GM12878 (cell line): ENCODE results near the gene FAM193B. TPM values are rescaled to one million over a fixed set of nuclear protein-coding genes. Genes with fewer than 3 reads are reported as not detected.
A peak's percentile ranks its signal among the peaks of the same experiment; 100 is the strongest.

Source experiments
- CBFB ChIP-seq: IDR thresholded peaks from 2 replicates; pipeline ENCODE4 v1.6.1; 2016; ENCODE audit warnings: antibody characterized with exemption, low read depth
- CBX5 ChIP-seq: sonication (generic); IDR thresholded peaks from 2 replicates; pipeline ENCODE4 v1.6.1; 2016; ENCODE audit warnings: low read depth, moderate library complexity, mild to moderate bottlenecking, inconsistent platforms
- CREB1 ChIP-seq: IDR thresholded peaks from 2 replicates; pipeline ENCODE4 v1.6.1; 2012; ENCODE audit warnings: low read depth, mild to moderate bottlenecking, inconsistent platforms
- DPF2 ChIP-seq: fragments of 450-650 bp; IDR thresholded peaks from 2 replicates; pipeline ENCODE4 v1.6.1; 2017; ENCODE audit warnings: mild to moderate bottlenecking
- FOXK2 ChIP-seq: fragments of 450-650 bp; IDR thresholded peaks from 2 replicates; pipeline ENCODE4 v1.6.1; 2017; ENCODE audit warnings: mild to moderate bottlenecking, moderate library complexity
- FOXM1 ChIP-seq: IDR thresholded peaks from 2 replicates; pipeline ENCODE4 v1.6.1; 2012; ENCODE audit warnings: low read depth, mild to moderate bottlenecking, inconsistent platforms, low read length, moderate library complexity
- JUNB ChIP-seq: IDR thresholded peaks from 2 replicates; pipeline ENCODE4 v1.6.1; 2016; ENCODE audit warnings: antibody characterized with exemption, mild to moderate bottlenecking
- KAT2A ChIP-seq: conservative IDR thresholded peaks from 2 replicates; pipeline ENCODE4 v1.6.1; 2011; ENCODE audit warnings: low read depth, low read length; ENCODE audit not compliant: control insufficient read depth
- KLF5 ChIP-seq: fragments of 450-650 bp; IDR thresholded peaks from 2 replicates; pipeline ENCODE4 v1.6.1; 2014; ENCODE audit warnings: mild to moderate bottlenecking; ENCODE audit not compliant: partially characterized antibody
- MTA3 ChIP-seq: IDR thresholded peaks from 2 replicates; pipeline ENCODE4 v1.6.1; 2012; ENCODE audit warnings: low read length, inconsistent platforms, borderline replicate concordance
- NFIC ChIP-seq: IDR thresholded peaks from 2 replicates; pipeline ENCODE4 v1.6.1; 2012; ENCODE audit warnings: low read depth, mild to moderate bottlenecking, inconsistent platforms, low read length, moderate library complexity
- POLR2A ChIP-seq: IDR thresholded peaks from 2 replicates; pipeline ENCODE4 v1.6.1; 2011; ENCODE audit warnings: low read depth, mild to moderate bottlenecking, low read length
- POLR2AphosphoS2 ChIP-seq: IDR thresholded peaks from 2 replicates; pipeline ENCODE4 v1.6.1; 2011; ENCODE audit warnings: low read depth, mild to moderate bottlenecking, low read length, improper control_type of control experiment, moderate library complexity
- POU2F2 ChIP-seq: IDR thresholded peaks from 3 replicates; pipeline ENCODE4 v1.6.1; 2011; ENCODE audit warnings: low read depth, mild to moderate bottlenecking, low read length, borderline replicate concordance
- RBBP5 ChIP-seq: fragments of 200-600 bp; sonication (generic); conservative IDR thresholded peaks from 2 replicates; pipeline ENCODE4 v1.6.1; 2016
- RFX5 ChIP-seq: IDR thresholded peaks from 2 replicates; pipeline ENCODE4 v1.6.1; 2011; ENCODE audit warnings: low read depth, low read length, improper control_type of control experiment
- RUNX3 ChIP-seq: IDR thresholded peaks from 2 replicates; pipeline ENCODE4 v1.6.1; 2012; ENCODE audit warnings: low read length, inconsistent platforms
- SP1 ChIP-seq: IDR thresholded peaks from one replicate; pipeline ENCODE4 v1.6.1; 2011; ENCODE audit warnings: low read depth, low read length
- SPI1 ChIP-seq: IDR thresholded peaks from 2 replicates; pipeline ENCODE4 v1.6.1; 2011; ENCODE audit warnings: low read depth, mild to moderate bottlenecking, low read length, moderate library complexity, borderline replicate concordance; ENCODE audit not compliant: insufficient read depth
- ZNF274 ChIP-seq: IDR thresholded peaks from one replicate; pipeline ENCODE4 v1.8.0; 2011; ENCODE audit not compliant: insufficient read length, insufficient read depth
- polyA plus RNA-seq, 11 experiments: library from polyadenylated mRNA; depleted of rRNA in 4 of 11; unstranded in 6 of 11; stranded (reverse) in 5 of 11; fragments of >200 nt; fragmentation: Nextera tagmentation in 4 of 11; fragmentation: Illumina TruSeq in 1 of 11; extraction: Ambion mirVana in 4 of 11; extraction: Trizol in 1 of 11; gene quantifications; 1 replicate in 1 of 11; 2 replicates in 10 of 11; pipeline versions ENCODE4 v1.2.1 to v1.2.3, GENCODE V29; 2011 to 2016; ENCODE audit warnings: inconsistent platforms in 2 of 11, missing spikeins in 2 of 11, low read depth in 1 of 11
- total RNA-seq, 4 experiments: library from RNA; depleted of rRNA in 3 of 4; stranded (reverse); fragments of >200 nt in 3 of 4; fragmentation: Illumina TruSeq in 1 of 4; extraction: Trizol in 1 of 4; gene quantifications; 2 replicates each; pipeline versions ENCODE4 v1.2.1 to v1.2.3, GENCODE V29; 2013 to 2021
- TF ChIP-seq, protein P1 (sequence below): IDR thresholded peaks from 2 replicates; pipeline ENCODE4 v1.6.1; 2012; ENCODE audit warnings: mild to moderate bottlenecking, low read depth, low read length
- TF ChIP-seq, protein P2 (sequence below): IDR thresholded peaks from 2 replicates; pipeline ENCODE4 v1.6.1; 2012; ENCODE audit warnings: low read depth, low read length, improper control_type of control experiment
- TF ChIP-seq, protein P3 (sequence below): fragments of 450-650 bp; IDR thresholded peaks from 2 replicates; pipeline ENCODE4 v1.6.1; 2017; ENCODE audit warnings: antibody characterized with exemption, mild to moderate bottlenecking, moderate library complexity

The FAM193B gene
- total and polyA plus RNA-seq, 10 of the 15 experiments (the other 5 are each of a cell fraction or from before 2014, with no cell fraction given) = 3.3 to 47.0 (median 25.1) TPM

DNA sequence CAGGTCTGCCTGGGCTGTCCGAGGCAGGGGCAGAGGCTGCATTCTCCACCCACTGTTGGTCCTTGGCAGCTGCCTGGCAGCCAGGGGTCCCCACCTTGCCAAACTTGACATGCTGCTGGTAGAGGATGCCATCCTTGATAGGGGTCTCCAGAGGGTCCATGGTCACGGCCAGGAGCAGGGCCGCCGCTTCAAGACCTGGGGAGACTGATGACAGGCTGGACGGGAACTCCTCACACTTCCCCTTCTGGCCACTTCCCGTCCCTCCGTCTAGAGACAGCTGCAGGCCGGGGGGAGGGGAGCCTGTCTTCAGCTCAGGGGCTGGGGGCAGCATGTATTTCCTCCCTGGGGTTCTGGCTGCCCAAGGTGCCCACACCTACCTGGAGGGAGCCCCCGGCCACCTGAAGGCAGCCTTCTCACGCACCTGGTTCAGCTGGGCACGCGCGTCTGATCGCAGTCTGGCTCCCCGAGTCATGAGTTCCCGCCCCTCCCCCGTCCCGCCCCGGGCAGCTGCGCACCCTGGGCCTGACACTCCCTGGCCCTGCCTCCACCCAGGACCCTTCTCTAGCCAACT lies 44.9 kb downstream of the FAM193B start, which contains the start of gene DOK3 (continued):
- TF ChIP-seq, protein P1, sequence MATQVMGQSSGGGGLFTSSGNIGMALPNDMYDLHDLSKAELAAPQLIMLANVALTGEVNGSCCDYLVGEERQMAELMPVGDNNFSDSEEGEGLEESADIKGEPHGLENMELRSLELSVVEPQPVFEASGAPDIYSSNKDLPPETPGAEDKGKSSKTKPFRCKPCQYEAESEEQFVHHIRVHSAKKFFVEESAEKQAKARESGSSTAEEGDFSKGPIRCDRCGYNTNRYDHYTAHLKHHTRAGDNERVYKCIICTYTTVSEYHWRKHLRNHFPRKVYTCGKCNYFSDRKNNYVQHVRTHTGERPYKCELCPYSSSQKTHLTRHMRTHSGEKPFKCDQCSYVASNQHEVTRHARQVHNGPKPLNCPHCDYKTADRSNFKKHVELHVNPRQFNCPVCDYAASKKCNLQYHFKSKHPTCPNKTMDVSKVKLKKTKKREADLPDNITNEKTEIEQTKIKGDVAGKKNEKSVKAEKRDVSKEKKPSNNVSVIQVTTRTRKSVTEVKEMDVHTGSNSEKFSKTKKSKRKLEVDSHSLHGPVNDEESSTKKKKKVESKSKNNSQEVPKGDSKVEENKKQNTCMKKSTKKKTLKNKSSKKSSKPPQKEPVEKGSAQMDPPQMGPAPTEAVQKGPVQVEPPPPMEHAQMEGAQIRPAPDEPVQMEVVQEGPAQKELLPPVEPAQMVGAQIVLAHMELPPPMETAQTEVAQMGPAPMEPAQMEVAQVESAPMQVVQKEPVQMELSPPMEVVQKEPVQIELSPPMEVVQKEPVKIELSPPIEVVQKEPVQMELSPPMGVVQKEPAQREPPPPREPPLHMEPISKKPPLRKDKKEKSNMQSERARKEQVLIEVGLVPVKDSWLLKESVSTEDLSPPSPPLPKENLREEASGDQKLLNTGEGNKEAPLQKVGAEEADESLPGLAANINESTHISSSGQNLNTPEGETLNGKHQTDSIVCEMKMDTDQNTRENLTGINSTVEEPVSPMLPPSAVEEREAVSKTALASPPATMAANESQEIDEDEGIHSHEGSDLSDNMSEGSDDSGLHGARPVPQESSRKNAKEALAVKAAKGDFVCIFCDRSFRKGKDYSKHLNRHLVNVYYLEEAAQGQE = no peak
- TF ChIP-seq SPI1 (peak; percentile 85), FOXM1 (no peak), POLR2A (no peak), MTA3 (no peak), POU2F2 (no peak), JUNB (no peak), NFIC (no peak), POLR2AphosphoS2 (no peak), ZNF274 (no peak), SP1 (peak; percentile 20), CREB1 (no peak), DPF2 (0 out of 2 replicates have a peak, but pooled peaks have one; percentile 8), KLF5 (no peak), CBX5 (no peak), RBBP5 (no peak), RFX5 (no peak), FOXK2 (no peak), CBFB (no peak), KAT2A (no peak), RUNX3 (no peak)
- TF ChIP-seq, protein P2, sequence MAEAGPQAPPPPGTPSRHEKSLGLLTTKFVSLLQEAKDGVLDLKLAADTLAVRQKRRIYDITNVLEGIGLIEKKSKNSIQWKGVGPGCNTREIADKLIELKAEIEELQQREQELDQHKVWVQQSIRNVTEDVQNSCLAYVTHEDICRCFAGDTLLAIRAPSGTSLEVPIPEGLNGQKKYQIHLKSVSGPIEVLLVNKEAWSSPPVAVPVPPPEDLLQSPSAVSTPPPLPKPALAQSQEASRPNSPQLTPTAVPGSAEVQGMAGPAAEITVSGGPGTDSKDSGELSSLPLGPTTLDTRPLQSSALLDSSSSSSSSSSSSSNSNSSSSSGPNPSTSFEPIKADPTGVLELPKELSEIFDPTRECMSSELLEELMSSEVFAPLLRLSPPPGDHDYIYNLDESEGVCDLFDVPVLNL = no peak
- TF ChIP-seq, protein P3, sequence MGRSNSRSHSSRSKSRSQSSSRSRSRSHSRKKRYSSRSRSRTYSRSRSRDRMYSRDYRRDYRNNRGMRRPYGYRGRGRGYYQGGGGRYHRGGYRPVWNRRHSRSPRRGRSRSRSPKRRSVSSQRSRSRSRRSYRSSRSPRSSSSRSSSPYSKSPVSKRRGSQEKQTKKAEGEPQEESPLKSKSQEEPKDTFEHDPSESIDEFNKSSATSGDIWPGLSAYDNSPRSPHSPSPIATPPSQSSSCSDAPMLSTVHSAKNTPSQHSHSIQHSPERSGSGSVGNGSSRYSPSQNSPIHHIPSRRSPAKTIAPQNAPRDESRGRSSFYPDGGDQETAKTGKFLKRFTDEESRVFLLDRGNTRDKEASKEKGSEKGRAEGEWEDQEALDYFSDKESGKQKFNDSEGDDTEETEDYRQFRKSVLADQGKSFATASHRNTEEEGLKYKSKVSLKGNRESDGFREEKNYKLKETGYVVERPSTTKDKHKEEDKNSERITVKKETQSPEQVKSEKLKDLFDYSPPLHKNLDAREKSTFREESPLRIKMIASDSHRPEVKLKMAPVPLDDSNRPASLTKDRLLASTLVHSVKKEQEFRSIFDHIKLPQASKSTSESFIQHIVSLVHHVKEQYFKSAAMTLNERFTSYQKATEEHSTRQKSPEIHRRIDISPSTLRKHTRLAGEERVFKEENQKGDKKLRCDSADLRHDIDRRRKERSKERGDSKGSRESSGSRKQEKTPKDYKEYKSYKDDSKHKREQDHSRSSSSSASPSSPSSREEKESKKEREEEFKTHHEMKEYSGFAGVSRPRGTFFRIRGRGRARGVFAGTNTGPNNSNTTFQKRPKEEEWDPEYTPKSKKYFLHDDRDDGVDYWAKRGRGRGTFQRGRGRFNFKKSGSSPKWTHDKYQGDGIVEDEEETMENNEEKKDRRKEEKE = no peak
